Pancreas (tissue), 10 donors: ENCODE data around the gene ATP6AP1. TPM values are rescaled to one million over a fixed set of nuclear protein-coding genes. Genes with fewer than 3 reads are reported as not detected.

Experiments
- ATAC-seq, 4 donors: fragments of 200-7000 bp; cut with Tn5 transposase; one replicate each; pipeline versions ENCODE4 v1.8.0 to v1.9.1; 2020; ENCODE audit warnings: mild to moderate bottlenecking in 4 of 4, moderate library complexity in 4 of 4
- DNase-seq, 6 donors: peaks; one replicate each; pipeline ENCODE4 v3.0.0-alpha.2; 2020
- FAIRE-seq: peaks from 2 replicates; lab custom pipeline; 2012; peaks lifted over from hg19 to GRCh38; lab: Jason Lieb, UNC
- H3K27ac ChIP-seq, 4 donors: fragments of 200-600 bp; sonication (generic); 1 replicate in 3 of 4; 2 replicates in 1 of 4; pipeline versions ENCODE4 v1.5.0 to v1.8.0; 2020
- H3K27me3 ChIP-seq, 4 donors: fragments of 200-600 bp; one replicate each; pipeline ENCODE4 v1.8.0; 2021
- H3K36me3 ChIP-seq, 3 donors: fragments of 200-600 bp; sonication (generic) in 1 of 3; one replicate each; pipeline versions ENCODE4 v1.5.0 to v1.8.0; 2020 to 2021
- H3K4me1 ChIP-seq, 3 donors: fragments of 200-600 bp; one replicate each; pipeline ENCODE4 v1.8.0; 2021
- H3K4me3 ChIP-seq, 4 donors: fragments of 200-600 bp; sonication (generic) in 2 of 4; one replicate each; pipeline versions ENCODE4 v1.5.0 to v1.8.0; 2020 to 2021
- H3K9me3 ChIP-seq, 4 donors: fragments of 200-600 bp; one replicate each; pipeline ENCODE4 v1.8.0; 2021
- CTCF ChIP-seq, 4 donors: fragments of 200-600 bp; sonication (generic) in 3 of 4; IDR thresholded peaks; one replicate each; pipeline versions ENCODE4 v1.5.0 to v1.8.0; 2021; ENCODE audit warnings: antibody characterized with exemption in 4 of 4
- WGBS, 2 donors: extraction: QIAGEN DNeasy Blood & Tissue Kit; methylation state at CpG; one replicate each; pipeline ENCODE4 v1.1.7; 2013; 5-methylcytosine and 5-hydroxymethylcytosine counted together
- intact Hi-C, 3 donors: fragments of 100-400 bp; cut with DNase I; formaldehyde crosslinking; loops; one replicate each; pipeline versions ENCODE4 v1.11.1 to v1.14.2; 2022
- polyA plus RNA-seq, 2 donors: library from polyadenylated mRNA; stranded (reverse); fragments of 200-250 nt; gene quantifications; one replicate each; pipeline ENCODE4 v1.2.3, GENCODE V29; 2013
- total RNA-seq, 6 donors: library from RNA; stranded (reverse); fragmentation: NEBNext Ultra II Directional in 4 of 6; extraction: Animal tissue kit (Norgen Biotek cat#: 25700) in 4 of 6; gene quantifications; one replicate each; pipeline versions ENCODE4 v1.2.1 to v1.2.4, GENCODE V29; 2021 to 2023
- donor health status: healthy with polysubstance abuse.
- donor health status: DM: no; HTN: no; CAD: no; lungs with moderate emphysema.
- donor health status: DM: no; HTN: no; CAD: no.
- donor health status: control.
- donor health status: control.
- donor health status: Bipolar disorder and iron deficiency.
- donor health status: DM: yes; HTN: yes; CAD: no.
- donor health status: DM: no; HTN: no; CAD: no.
- donor health status: DM: no; HTN: no; CAD: no.
- donor health status: DM: yes; HTN: yes; CAD: no.

ATP6AP1 gene
- total and polyA plus RNA-seq, 8 donors, result 27.8 to 82.4 (median 37.7) TPM

DNA sequence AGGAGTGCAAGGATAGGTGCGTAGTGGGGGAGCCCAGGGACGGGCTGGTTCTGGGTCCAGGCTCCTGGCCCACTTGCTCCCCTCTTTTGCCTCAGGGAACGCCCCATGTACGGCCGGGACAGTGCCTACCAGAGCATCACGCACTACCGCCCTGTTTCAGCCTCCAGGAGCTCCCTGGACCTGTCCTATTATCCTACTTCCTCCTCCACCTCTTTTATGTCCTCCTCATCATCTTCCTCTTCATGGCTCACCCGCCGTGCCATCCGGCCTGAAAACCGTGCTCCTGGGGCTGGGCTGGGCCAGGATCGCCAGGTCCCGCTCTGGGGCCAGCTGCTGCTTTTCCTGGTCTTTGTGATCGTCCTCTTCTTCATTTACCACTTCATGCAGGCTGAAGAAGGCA, 47.7 kb upstream of the ATP6AP1 start:
- DNase-seq (no peak), ATAC-seq (no peak), FAIRE-seq (no peak)
- H3K9me3 ChIP-seq, result no peaks in the 10 kb centered on the region
- peak overlapping the region in 1 of 4 donors; percentile 57 for H3K4me3 ChIP-seq
- H3K27me3 ChIP-seq, result no peaks in the 10 kb centered on the region
- no peak for TF ChIP-seq CTCF (IDR thresholded peaks at IDR 0.05)
- no peaks in the 10 kb centered on the region for H3K4me1 ChIP-seq
- intact Hi-C loops, result no loop called here
- H3K27ac ChIP-seq, result no peak overlapping the region
- 75 to 84% methylated on average over 14 of the region's 14 CpGs for WGBS, 2 donors
- no peaks in the 10 kb centered on the region for H3K36me3 ChIP-seq

DNA sequence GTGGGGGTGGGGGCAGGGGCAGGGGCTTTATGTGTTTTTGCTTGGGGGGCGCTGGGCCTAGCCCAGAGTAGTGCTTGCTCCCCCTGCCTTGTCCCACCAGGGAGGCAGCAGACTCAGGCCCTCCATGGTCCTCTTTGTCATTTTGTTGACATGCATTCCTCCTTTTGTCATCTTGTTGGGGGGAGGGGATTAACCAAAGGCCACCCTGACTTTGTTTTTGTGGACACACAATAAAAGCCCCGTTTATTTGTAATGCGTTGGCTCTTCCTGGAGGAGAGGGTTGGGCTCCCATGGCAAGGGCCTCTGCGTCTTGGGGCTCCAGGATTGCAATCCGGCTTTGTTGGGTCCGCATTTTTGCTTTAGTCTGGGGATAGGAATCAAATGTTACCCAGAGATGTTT, 47.2 kb upstream of the ATP6AP1 start:
- no peak overlapping the region for H3K27ac ChIP-seq
- H3K27me3 ChIP-seq, result no peaks in the 10 kb centered on the region
- FAIRE-seq (no peak), ATAC-seq (no peak), DNase-seq (no peak)
- 58 to 78% methylated on average over 5 to 6 of the region's 6 CpGs for WGBS, 2 donors
- H3K36me3 ChIP-seq, result no peaks in the 10 kb centered on the region
- intact Hi-C loops, result no loop called here
- no peak for TF ChIP-seq CTCF (IDR thresholded peaks at IDR 0.05)
- no peaks in the 10 kb centered on the region for H3K9me3 ChIP-seq
- H3K4me3 ChIP-seq, result no peak overlapping the region
- no peaks in the 10 kb centered on the region for H3K4me1 ChIP-seq

- no peak overlapping the region for H3K4me3 ChIP-seq
- H3K4me1 ChIP-seq, result no peaks in the 10 kb centered on the region
- ATAC-seq, result no peak
- FAIRE-seq, result no peak
- H3K36me3 ChIP-seq, result no peaks in the 10 kb centered on the region
- no peaks in the 10 kb centered on the region for H3K9me3 ChIP-seq
- 67 to 70% methylated on average over 11 of the region's 11 CpGs for whole genome bisulfite sequencing, 2 donors
- DNase-seq, result peak in 1 of 6 donors; percentile 50
- no peak for TF ChIP-seq CTCF (IDR thresholded peaks at IDR 0.05)
- no peak overlapping the region for H3K27ac ChIP-seq
- H3K27me3 ChIP-seq, result no peaks in the 10 kb centered on the region
- intact Hi-C loops, result no loop called here
Observed at GRCh38 chrX:154382483-154383069, 45.9 kb upstream of the ATP6AP1 start.

DNA sequence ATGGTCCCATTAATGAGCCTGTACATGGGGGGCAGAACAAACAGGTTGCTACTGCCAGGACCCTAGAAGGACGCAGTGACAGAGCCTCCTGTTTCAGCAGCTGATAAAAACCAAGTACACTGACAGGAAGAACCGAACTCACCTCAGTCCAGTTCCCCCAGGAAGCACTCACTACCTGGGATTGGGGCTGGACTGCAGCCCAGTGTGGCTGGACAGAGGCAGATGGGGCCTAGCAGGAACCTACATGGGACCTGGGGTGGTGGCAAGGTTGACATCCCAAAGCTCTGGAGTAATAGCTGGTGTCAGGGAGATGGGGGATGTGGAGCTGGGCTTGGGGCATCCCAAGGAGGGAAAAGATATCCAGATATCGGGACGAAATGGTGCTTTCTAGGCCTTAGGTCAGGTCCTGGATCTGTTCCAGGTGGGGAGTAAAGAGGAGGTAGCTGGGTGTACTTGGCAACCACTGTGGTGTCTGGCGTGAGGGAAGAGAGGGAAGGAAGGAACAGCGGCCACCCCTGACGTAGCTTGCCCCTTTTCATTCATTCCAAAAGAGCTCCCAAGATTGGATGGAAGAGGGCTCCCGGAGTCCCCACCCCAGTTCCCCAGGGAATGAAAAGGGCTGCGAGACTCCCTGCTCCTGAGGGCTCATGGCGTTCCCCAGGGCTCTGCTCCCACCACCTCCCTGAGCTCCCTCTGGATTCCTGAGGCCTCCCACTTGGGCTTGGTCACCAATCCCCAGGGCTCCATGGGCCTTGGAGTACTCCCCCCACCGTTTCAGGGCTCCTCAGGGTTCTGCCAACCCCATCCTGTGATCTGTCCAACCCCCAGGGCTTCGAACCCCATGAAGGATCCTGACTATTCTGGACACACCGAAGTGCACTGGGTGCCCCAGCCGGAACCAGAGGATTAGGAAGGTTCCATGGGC, 44.9 kb upstream of the ATP6AP1 start:
- no peaks in the 10 kb centered on the region for H3K4me1 ChIP-seq
- FAIRE-seq (no peak), DNase-seq (peak in 1 of 6 donors; percentile 17), ATAC-seq (no peak)
- H3K27ac ChIP-seq, result no peak overlapping the region
- H3K4me3 ChIP-seq, result no peak overlapping the region
- no peaks in the 10 kb centered on the region for H3K36me3 ChIP-seq
- intact Hi-C loops, result no loop called here
- no peaks in the 10 kb centered on the region for H3K9me3 ChIP-seq
- WGBS, 2 donors, result 56 to 59% methylated on average over 13 to 14 of the region's 14 CpGs
- no peak for TF ChIP-seq CTCF (IDR thresholded peaks at IDR 0.05)
- H3K27me3 ChIP-seq, result no peaks in the 10 kb centered on the region
